NCI-H82 treated with DMSO at 0.1 percent for 48 hours (cell line): ENCODE results near the gene COX10.
"Not testable (repeated sequence)": the region's sequence is repeated elsewhere in the genome, so short reads cannot be mapped to it uniquely, and the experiment has no call there.

Experiments
- DNase-seq: peaks from one replicate; lab custom pipeline; 2025; ENCODE audit not compliant: unreplicated experiment; lab: John Stamatoyannopoulos, UW

COX10 gene

GRCh38 chr17:14118951-14119350 is 49.6 kb downstream of the COX10 start:
- DNase-seq, result no peak

DNA sequence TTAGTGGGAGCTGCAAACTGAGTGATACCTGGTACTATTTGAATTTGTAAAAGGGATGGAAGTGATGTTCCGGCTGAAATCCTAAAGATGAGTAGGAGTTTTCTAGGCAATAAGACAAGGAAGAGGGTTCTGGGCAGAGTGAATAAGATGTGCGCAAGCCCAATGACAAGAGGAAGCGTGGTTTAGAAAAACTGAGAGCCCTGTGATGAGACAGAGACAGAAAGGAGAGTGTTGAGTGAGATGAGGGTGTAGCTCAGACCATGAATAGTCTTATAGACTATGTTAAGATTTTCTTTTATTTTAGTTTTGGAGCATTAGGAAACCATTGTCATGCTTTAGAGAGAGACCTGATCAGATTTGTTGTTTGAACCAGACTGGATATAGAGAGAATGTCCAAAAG is 50.2 kb downstream of the COX10 start:
- DNase-seq, result no peak

- DNase-seq, result no peak
Observed at GRCh38 chr17:14121952-14122351, 52.6 kb downstream of the COX10 start.

GRCh38 chr17:14123619-14124278 is 54.4 kb downstream of the COX10 start:
- no peak for DNase-seq

DNA sequence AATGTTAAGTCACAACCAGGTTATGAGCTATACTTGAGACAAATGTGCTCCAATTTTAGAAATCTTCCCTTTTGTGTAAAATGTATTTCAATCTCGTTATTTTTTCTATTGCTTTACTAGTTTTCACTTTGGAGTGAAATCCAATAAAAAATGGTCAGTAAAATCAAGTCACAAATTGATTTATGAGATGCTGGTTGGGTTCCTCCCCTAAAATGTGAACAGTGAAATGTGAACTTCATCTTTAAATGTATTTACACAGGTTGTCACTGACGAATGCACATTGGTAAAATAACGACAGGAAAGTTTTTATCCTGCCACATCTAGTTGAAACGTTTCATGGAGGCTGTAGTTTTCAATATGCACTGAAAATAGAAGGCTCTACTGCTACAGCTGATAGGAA is 55.5 kb downstream of the COX10 start:
- no peak for DNase-seq

- peak; percentile 17 for DNase-seq
Observed at GRCh38 chr17:14125518-14126137, 56.3 kb downstream of the COX10 start.

DNA sequence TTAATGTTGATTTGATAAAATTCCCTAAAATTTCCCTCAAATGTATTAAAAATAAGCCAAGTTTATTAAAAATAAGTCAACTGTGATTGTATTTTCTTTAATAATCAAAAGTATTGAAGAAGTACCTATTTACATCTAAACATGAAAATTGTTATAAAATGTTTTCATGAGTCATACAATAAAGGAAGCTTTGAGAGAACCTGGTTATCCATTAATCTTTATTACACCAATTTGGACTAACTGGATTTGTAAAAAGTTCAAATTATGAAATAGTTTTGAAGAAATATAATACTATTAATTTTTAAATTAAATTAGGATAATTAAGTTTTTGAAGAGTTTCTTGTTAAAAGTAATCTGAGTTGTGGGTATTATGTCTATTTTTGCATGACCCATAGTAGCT is 63.8 kb downstream of the COX10 start:
- no peak for DNase-seq

DNA sequence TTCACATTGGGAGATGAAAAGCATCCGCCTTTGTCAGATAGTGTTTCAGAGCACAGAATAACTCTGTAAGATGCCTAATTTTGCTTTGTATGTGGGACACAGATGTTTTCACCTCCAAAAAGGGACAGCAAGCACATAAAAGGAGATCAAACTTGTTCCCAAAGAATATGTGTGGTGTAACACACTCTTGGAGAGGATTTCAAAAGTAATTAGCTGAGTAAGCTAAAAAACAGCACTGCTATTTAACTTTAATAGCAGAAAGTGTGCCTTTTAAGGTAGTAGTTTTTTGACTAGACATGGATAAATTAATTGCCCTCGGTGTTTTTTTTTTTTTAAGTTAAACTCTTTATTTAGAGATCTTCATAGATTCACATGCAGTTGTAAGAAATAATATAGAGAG is 65.2 kb downstream of the COX10 start:
- no peak for DNase-seq

GRCh38 chr17:14135906-14136590 is 66.7 kb downstream of the COX10 start:
- DNase-seq, result no peak

- no peak for DNase-seq
Observed at GRCh38 chr17:14138649-14139048, 69.3 kb downstream of the COX10 start.

- DNase-seq, result peak; percentile 42
Observed at GRCh38 chr17:14143688-14144087, 74.4 kb downstream of the COX10 start.

DNA sequence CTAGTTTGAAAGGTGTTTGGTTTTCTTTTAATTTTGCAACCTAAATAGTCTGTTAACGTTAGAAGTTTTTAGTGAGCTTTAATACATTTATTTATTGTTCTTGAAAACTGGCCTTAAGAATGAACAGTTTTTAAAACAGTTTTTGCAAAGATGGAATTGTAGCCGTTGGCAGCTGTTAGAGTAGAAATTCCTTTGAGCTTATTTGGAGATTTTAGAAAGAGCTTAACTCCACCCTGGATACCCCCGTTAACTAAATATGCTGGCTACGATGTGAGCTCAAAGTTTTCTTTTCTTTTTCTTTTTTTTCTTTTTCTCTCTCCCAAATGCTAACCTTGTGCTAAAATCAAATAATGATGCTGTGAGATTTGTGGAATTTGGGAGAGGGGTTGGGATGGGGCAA is 75.2 kb downstream of the COX10 start:
- no peak for DNase-seq

- no peak for DNase-seq
Observed at GRCh38 chr17:14149751-14150150, 80.4 kb downstream of the COX10 start.

GRCh38 chr17:14150619-14151018 is 81.3 kb downstream of the COX10 start:
- no peak for DNase-seq

GRCh38 chr17:14152721-14153120 is 83.4 kb downstream of the COX10 start:
- DNase-seq, result no peak

DNA sequence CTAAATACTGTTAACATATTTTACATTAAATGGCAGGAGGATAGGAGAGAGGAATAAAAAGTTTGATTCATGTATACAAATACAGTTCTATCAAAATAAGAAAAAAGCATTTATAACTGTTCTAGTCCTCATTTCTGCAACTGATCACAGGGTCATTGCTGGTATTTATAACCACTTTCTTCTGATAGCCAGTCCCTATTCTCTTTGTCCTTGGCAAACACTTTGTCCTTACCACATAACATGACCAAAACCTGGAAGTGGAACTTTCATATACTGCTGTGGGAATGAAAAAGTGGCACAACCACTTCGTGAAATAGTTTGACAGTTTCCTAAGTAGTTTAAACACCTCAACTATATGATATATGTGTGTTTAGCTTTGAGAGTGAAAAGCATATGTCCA is 84.1 kb downstream of the COX10 start:
- no peak for DNase-seq

DNA sequence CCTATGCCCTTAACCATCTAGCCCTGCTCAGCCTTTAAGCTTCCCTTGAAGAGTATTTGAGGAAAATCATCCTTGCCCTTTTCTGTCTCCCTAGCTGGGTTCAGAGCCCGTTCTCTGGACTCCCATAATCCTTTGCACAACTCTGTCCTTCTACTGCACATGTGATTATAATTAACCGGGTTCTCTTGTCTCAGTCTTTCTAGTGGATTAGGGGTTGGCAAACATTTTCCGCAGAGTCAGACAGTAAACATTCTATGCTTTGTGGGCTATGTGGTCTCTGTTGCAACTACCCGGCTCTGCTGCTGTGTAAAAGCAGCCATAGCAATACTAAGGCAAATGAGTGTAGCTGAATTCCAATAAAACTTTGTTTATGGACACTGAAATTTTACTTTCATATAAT is 87.4 kb downstream of the COX10 start:
- DNase-seq, result no peak

DNA sequence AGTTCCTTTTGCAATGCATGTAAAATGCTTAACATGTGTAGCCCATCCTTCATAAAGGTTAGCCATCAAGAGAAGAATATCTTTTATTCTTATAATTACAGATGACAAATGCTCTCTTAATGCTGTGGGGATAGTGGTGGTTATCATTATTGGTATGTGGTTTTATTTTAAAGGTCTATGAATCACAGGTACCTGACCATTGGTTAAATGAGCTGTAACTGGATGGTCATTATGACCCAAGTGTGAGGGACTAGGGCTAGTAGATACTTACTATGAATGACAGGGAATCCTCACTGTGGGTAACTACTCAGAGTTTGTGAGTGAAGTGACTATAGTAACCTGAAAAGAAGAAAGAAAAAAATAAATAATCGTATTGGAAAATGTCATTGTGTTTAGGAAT is 88.5 kb downstream of the COX10 start:
- no peak for DNase-seq

GRCh38 chr17:14158707-14159106 is 89.4 kb downstream of the COX10 start:
- no peak for DNase-seq

DNA sequence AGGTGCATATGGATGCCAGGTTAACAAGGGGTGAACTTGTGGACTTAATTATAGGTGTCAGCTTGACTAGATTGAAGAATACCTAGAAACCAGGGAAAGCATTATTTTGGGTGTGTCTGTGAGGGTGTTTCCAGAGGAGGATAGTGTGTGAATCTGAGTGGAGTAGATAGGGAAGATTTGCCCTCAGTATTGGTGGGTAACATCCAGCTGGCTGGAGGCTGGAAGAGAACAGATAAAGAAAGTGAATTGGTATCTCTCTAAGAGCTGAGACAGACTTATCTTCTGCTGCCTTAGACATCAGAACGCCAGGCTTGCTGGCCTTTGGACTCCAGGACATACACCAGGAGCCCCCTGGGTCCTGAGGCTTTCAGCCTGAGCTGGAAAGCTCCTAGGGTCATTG is 92.1 kb downstream of the COX10 start:
- DNase-seq, result no peak

DNA sequence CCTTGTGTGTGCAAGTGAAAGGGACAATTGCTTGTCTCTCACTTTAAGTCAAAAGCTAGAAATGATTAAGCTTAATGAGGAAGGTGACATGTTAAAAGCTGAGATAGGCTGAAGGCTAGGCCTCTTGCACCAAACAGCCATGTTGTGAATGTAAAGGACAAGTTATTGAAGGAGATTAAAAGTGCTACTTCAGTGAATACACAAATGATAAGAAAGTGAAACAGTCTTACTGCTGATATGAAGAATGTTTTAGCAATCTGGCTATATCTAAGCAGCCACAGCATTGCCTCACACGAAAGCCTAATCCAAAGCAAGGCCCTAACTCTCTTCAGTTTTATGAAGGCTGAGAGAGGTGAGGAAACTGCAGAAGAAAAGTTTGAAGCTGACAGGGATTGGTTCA is 96.3 kb downstream of the COX10 start:
- DNase-seq, result no peak

DNA sequence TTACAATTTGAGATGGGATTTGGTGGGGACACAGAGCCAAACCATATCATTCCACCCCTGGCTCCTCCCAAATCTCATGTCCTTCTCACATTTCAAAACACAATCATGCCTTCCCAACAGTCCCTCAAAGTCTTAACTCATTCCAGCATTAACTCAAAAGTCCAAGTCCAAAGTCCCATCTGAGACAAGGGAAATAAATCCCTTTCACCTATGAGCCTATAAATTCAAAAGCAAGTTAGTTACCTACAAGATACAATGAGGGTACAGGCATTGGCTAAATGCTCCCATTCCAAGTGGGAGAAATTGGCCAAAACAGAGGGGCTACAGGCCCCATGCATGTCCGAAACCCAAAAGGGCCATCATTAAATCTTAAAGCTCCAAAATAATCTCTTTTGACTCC is 98.5 kb downstream of the COX10 start:
- DNase-seq, result not testable (repeated sequence)

DNA sequence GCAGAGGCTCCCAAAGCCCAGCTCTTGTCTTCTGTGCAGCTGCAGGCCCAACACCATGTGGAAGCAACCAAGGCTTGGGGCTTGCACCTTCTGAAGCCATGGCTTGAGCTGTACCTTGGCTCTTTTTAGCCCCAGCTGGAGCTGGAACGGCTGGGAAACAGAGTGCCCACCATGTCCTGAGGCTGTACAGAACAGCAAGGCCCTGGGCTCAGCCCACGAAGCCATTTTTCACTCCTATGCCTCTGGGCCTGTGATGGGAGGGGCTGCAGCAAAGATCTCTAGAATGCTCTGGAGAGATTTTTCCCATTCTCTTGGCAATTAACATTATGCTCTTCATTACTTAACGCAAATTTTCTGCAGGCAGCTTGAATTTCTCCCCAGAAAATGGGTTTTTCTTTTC is 99.3 kb downstream of the COX10 start:
- no peak for DNase-seq
